GM12872 (cell line): ENCODE data around the gene POLR2H.

Experiments
- TF ChIP-seq, protein P1 (sequence below): IDR thresholded peaks from 3 replicates; pipeline ENCODE4 v1.5.1; 2011; ENCODE audit warnings: low read depth, mild to moderate bottlenecking, low read length, moderate library complexity; ENCODE audit not compliant: insufficient read depth

POLR2H gene

DNA sequence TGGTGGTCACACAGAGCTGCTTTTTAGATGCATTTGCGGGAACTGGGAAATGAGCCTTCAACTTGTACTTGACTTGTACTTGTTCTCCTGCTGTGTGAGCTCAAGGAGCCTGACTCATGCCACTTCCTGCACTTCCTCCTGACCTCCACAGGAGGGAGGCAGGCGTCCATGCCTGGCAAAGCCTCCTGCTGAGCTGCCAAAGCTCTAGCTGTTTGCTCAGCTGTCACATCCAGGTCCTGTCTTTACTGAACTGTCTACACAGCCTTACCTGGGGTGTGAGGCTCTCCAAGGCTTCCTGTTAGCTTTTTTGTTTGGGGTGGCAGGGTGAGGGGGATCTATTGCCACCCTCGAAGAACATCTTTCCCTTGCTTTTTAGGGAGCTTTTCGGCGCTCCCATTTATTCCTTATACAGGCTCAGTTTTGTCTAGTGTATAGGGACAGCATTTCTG, 10.1 kb downstream of the POLR2H start:
- TF ChIP-seq, protein P1, sequence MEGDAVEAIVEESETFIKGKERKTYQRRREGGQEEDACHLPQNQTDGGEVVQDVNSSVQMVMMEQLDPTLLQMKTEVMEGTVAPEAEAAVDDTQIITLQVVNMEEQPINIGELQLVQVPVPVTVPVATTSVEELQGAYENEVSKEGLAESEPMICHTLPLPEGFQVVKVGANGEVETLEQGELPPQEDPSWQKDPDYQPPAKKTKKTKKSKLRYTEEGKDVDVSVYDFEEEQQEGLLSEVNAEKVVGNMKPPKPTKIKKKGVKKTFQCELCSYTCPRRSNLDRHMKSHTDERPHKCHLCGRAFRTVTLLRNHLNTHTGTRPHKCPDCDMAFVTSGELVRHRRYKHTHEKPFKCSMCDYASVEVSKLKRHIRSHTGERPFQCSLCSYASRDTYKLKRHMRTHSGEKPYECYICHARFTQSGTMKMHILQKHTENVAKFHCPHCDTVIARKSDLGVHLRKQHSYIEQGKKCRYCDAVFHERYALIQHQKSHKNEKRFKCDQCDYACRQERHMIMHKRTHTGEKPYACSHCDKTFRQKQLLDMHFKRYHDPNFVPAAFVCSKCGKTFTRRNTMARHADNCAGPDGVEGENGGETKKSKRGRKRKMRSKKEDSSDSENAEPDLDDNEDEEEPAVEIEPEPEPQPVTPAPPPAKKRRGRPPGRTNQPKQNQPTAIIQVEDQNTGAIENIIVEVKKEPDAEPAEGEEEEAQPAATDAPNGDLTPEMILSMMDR = peak; percentile 95

DNA sequence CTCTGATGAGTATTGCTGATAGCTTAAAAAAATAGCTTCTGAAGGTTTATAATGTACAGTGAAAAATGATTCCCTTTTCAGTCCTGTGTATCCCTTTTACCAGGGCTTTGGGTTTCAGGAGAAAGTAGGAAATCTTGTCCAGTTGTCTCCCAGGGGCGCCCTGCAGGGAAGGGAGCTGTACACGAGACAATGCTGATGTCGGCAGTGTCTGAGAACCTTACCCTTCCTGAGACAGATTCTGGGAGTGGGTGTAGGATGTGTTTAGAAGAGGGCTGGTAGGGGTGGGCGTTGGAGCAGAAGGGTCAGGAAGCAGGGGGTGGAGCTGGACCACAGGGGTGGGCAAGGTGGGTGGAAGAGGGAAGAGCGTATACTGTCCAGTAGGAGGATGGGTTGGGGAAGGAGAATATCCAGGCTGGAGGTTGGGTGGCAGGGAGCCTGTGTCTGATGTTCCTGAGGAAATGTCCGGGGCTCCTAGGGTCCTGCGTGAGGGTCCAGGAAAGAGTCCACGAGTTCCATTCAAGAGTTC, 10.8 kb downstream of the POLR2H start:
- TF ChIP-seq, protein P1 = no peak

DNA sequence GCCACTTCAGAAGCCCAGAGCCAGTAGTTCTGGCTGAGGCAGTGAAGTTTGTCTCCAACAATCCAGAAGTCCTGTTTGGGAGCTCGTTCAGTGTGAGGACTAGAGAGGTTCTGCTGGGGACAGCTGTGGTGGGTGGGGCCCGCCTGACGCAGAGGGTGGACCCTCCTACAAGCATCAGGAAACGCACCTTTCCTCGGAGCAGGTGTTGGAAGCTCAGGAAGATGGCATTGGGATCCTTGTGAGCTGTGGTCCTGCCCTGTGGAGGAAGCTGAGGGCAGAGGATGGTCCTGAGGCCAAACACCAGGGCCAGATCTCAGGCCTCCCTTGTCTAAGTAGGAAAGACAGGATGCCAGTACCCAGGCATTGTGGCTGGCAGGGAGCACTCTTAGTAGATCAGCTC, 11.4 kb downstream of the POLR2H start:
- TF ChIP-seq, protein P1 = no peak

DNA sequence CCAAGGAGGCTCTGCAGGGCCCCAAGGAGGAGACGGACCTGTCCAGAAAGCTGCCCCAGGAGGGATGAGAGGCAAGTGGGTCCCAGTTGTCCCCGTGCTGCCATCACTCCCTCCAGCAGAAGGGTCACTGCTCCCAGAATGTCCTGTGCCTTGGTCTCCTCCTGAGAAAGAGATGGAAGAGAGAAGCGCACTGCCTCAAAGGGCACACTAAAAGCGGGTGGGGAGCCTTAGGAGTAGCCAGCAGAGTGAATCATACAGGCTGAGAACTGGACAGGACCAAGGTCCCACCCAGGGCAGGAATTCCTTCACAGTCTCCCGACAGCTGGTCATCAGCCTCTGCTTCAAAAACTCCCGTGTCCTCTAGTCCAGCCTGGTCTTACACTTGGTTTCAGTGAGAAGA, 11.9 kb downstream of the POLR2H start:
- TF ChIP-seq, protein P1 = no peak

DNA sequence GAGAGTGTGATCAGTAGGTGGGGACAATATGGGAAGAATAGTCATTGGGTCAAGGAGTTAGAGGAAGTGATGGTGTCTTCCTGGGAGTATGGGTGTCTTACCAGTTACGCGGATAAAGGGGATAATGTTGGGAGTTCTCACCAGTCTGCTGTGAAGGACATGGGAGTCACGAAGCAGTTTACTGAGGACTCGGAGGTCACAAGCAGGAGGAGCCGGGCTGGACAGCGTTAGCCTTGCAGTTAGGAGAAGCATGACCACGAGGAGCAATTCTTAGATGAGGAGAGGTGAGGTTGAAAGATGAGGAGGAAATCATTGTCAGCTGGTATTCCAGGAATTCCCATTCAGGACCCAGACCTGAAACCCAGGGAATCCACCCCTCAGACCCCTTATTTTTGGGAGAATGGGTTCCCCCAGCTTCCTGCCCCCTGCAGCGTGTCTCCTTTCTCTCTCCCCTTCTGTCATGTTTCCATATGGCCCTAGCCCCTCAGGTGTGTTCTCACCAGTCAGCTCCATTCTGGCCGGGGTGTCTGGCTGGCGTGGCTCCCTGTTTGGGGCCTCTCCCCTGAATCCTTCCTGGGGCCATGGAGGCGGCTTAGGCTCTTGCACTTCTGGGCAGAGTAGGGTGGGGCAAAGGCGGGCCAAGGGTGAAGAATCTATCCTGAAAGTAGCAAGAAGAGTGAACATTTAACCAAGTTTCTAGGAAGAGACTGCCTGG, 14.4 kb downstream of the POLR2H start:
- TF ChIP-seq, protein P1 = no peak

DNA sequence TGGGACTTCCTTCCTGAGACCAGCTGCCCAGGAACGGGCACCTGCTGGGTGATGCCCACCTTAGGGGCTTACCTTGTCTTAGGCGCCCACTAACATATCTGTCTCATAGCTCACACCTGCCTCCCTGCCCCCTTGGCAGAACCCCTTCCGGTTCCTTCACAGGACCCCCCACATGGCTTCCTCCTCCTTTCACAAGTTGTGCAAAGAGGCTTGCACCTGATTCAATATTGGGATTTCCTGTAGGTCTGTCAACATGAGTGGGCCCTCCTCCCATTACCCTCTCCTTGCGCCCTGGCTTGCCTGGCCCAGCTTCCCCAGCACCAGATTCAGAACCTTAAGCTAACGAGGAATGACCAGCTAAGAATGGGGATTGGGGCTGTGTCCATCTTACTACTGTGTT, 15.9 kb downstream of the POLR2H start:
- TF ChIP-seq, protein P1 = no peak

DNA sequence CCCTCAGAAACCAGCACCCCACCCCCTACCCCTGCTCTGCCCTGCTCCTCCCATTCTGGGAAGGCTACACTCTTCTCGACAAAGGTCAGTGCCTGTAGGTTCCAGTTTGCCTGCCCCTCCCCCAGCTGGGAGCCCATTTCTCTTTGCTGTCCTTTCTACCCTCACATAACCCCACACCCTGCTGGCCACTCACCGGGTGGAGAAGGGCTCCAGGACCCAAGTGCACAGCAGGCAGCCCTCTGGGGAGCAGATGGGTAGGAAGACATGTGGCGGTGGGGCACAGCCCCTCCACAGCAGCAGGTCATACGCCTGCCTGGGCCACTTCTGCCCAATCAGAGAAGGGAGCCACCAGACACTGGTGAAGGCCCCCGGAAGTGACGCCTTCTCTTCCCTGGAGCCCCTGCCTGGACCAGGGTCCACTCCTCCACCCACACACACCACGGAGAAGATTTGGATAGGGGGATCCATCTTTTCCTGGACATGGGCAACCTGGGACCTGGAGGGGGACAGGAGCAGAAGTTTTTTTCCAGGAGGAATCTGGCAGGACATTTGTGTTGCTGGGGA, 16.5 kb downstream of the POLR2H start, which contains the start of gene THPO:
Gene THPO, minus strand, starts transcription at position 326 of the 564 bp plus-strand sequence. CDS start 1,948 bp downstream, outside the sequence.
- TF ChIP-seq, protein P1 = no peak
